Trophoblast cell (in vitro differentiated cells and primary cell): ENCODE results near the gene CD200R1L.
A peak's percentile ranks its signal among the peaks of the same experiment; 100 is the strongest.

Experiments used
- DNase-seq, 2 donors: peaks; one replicate each; pipeline ENCODE4 v3.0.0-alpha.2; 2016
- H2AFZ ChIP-seq: 2 replicates; pipeline ENCODE4 v1.6.1; 2013; ENCODE audit warnings: low read length, moderate library complexity, mild to moderate bottlenecking; ENCODE audit not compliant: insufficient read depth, poor library complexity
- H2AK5ac ChIP-seq: 2 replicates; pipeline ENCODE4 v1.6.1; 2013; ENCODE audit warnings: mild to moderate bottlenecking, low read length
- H2BK120ac ChIP-seq: 2 replicates; pipeline ENCODE4 v1.6.1; 2013; ENCODE audit warnings: low read length, mild to moderate bottlenecking, moderate library complexity; ENCODE audit not compliant: insufficient read depth, poor library complexity
- H2BK12ac ChIP-seq: 2 replicates; pipeline ENCODE4 v1.6.1; 2013; ENCODE audit warnings: mild to moderate bottlenecking, low read length, moderate library complexity
- H2BK5ac ChIP-seq: 2 replicates; pipeline ENCODE4 v1.6.1; 2013; ENCODE audit warnings: low read length, low read depth, moderate library complexity, mild to moderate bottlenecking; ENCODE audit not compliant: poor library complexity
- H3K14ac ChIP-seq: 2 replicates; pipeline ENCODE4 v1.6.1; 2013; ENCODE audit warnings: mild to moderate bottlenecking, low read length
- H3K18ac ChIP-seq: 2 replicates; pipeline ENCODE4 v1.6.1; 2013; ENCODE audit warnings: mild to moderate bottlenecking, low read length
- H3K23ac ChIP-seq: 2 replicates; pipeline ENCODE4 v1.6.1; 2013; ENCODE audit warnings: low read length
- H3K27ac ChIP-seq: 2 replicates; pipeline ENCODE4 v1.5.1; 2013; ENCODE audit warnings: low read depth, mild to moderate bottlenecking, inconsistent platforms, low read length, moderate library complexity
- H3K27me3 ChIP-seq: 2 replicates; pipeline ENCODE4 v1.6.1; 2013; ENCODE audit warnings: inconsistent platforms, mild to moderate bottlenecking, low read length, moderate library complexity; ENCODE audit not compliant: insufficient read depth
- H3K36me3 ChIP-seq, 2 experiments: 1 replicate in 1 of 2; 2 replicates in 1 of 2; pipeline ENCODE4 v1.6.1; 2013; ENCODE audit warnings: low read length in 2 of 2, mild to moderate bottlenecking in 2 of 2, moderate library complexity in 1 of 2; ENCODE audit not compliant: insufficient read depth in 2 of 2, control insufficient read depth in 1 of 2
- H3K4ac ChIP-seq: 2 replicates; pipeline ENCODE4 v1.6.1; 2013; ENCODE audit warnings: low read depth, mild to moderate bottlenecking, low read length, moderate library complexity
- H3K4me1 ChIP-seq, 2 experiments: 1 replicate in 1 of 2; 2 replicates in 1 of 2; pipeline ENCODE4 v1.6.1; 2013; ENCODE audit warnings: low read length in 2 of 2, mild to moderate bottlenecking in 2 of 2, moderate library complexity in 1 of 2; ENCODE audit not compliant: insufficient read depth in 2 of 2, control insufficient read depth in 1 of 2
- H3K4me2 ChIP-seq: 2 replicates; pipeline ENCODE4 v1.6.1; 2013; ENCODE audit warnings: inconsistent platforms, mild to moderate bottlenecking, low read length, moderate library complexity
- H3K4me3 ChIP-seq: 2 replicates; pipeline ENCODE4 v1.5.1; 2013; ENCODE audit warnings: mild to moderate bottlenecking, low read depth, low read length, inconsistent platforms
- H3K79me1 ChIP-seq: one replicate; pipeline ENCODE4 v1.6.1; 2013; ENCODE audit warnings: low read length
- H3K79me2 ChIP-seq: 2 replicates; pipeline ENCODE4 v1.6.1; 2013; ENCODE audit warnings: low read length, mild to moderate bottlenecking; ENCODE audit not compliant: control insufficient read depth, insufficient read depth, poor library complexity
- H3K9ac ChIP-seq: 2 replicates; pipeline ENCODE4 v1.6.1; 2013; ENCODE audit warnings: mild to moderate bottlenecking, low read length
- H3K9me3 ChIP-seq: 2 replicates; pipeline ENCODE4 v1.6.1; 2013; ENCODE audit warnings: low read depth, mild to moderate bottlenecking, control low read depth, inconsistent platforms, low read length; ENCODE audit not compliant: insufficient read depth
- H4K12ac ChIP-seq: 2 replicates; pipeline ENCODE4 v1.6.1; 2013; ENCODE audit warnings: low read depth, mild to moderate bottlenecking, low read length, moderate library complexity
- H4K8ac ChIP-seq: 2 replicates; pipeline ENCODE4 v1.6.1; 2013; ENCODE audit warnings: low read depth, mild to moderate bottlenecking, low read length, moderate library complexity
- H4K91ac ChIP-seq: one replicate; pipeline ENCODE4 v1.6.1; 2013; ENCODE audit warnings: low read depth, mild to moderate bottlenecking, low read length, moderate library complexity
- WGBS: extraction: QIAGEN DNeasy Blood & Tissue Kit; methylation state at CpG from one replicate; pipeline ENCODE4 v1.1.7; 2013; ENCODE audit warnings: missing lambda C conversion rate; ENCODE audit not compliant: insufficient read length, insufficient coverage; ENCODE audit errors: extremely low coverage; 5-methylcytosine and 5-hydroxymethylcytosine counted together

Gene CD200R1L

GRCh38 chr3:112781599-112781998 lies 65.1 kb downstream of the CD200R1L start:
- no peak overlapping the region for H2AK5ac ChIP-seq

GRCh38 chr3:112779558-112780480 lies 66.8 kb downstream of the CD200R1L start:
- Histone ChIP-seq H3K9ac (no peak overlapping the region), H3K14ac (no peak overlapping the region), H3K4me3 (no peak overlapping the region), H3K27me3 (no peaks in the 10 kb centered on the region), H3K4ac (no peak overlapping the region), H2BK12ac (no peak overlapping the region), H3K79me1 (no peaks in the 10 kb centered on the region), H4K8ac (no peak overlapping the region), H3K79me2 (no peaks in the 10 kb centered on the region), H2BK120ac (no peak overlapping the region), H2AFZ (no peak overlapping the region), H3K4me2 (no peak overlapping the region), H3K27ac (no peak overlapping the region), H4K12ac (no peak overlapping the region), H3K4me1 (peaks cover 3 to 5% of the 10 kb centered on the region in 2 experiments), H3K36me3 (no peaks in the 10 kb centered on the region), H2AK5ac (no peak overlapping the region), H2BK5ac (no peak overlapping the region), H4K91ac (no peak overlapping the region), H3K9me3 (no peaks in the 10 kb centered on the region), H3K23ac (no peak overlapping the region), H3K18ac (no peak overlapping the region)
- DNase-seq, result no peak
- WGBS, result no CpG with 5 or more reads among the region's 3 CpGs

More at GRCh38 chr3:112781599-112781998, 65.1 kb downstream of the CD200R1L start:
- Histone ChIP-seq H4K91ac (no peak overlapping the region), H4K8ac (no peak overlapping the region), H3K79me2 (no peaks in the 10 kb centered on the region), H3K9ac (no peak overlapping the region), H2BK120ac (no peak overlapping the region), H2AFZ (no peak overlapping the region), H3K4me1 (peaks cover 0 to 3% of the 10 kb centered on the region in 2 experiments), H3K9me3 (no peaks in the 10 kb centered on the region), H3K14ac (no peak overlapping the region), H3K27me3 (no peaks in the 10 kb centered on the region), H3K79me1 (no peaks in the 10 kb centered on the region), H3K4me3 (no peak overlapping the region), H3K18ac (no peak overlapping the region), H3K4ac (no peak overlapping the region), H4K12ac (no peak overlapping the region), H3K27ac (no peak overlapping the region), H3K23ac (no peak overlapping the region), H2BK12ac (no peak overlapping the region), H3K4me2 (no peak overlapping the region), H3K36me3 (no peaks in the 10 kb centered on the region), H2BK5ac (no peak overlapping the region)
- WGBS, result no CpG with 5 or more reads among the region's 1 CpG
- DNase-seq, result no peak

GRCh38 chr3:112779011-112779410 lies 67.7 kb downstream of the CD200R1L start:
- no peaks in the 10 kb centered on the region for H3K79me1 ChIP-seq
- H3K18ac ChIP-seq, result no peak overlapping the region
- H3K4me2 ChIP-seq, result no peak overlapping the region
- H3K36me3 ChIP-seq, result no peaks in the 10 kb centered on the region
- no peaks in the 10 kb centered on the region for H3K9me3 ChIP-seq
- no peak overlapping the region for H3K14ac ChIP-seq
- H4K91ac ChIP-seq, result no peak overlapping the region
- no peaks in the 10 kb centered on the region for H3K79me2 ChIP-seq
- H3K27me3 ChIP-seq, result no peaks in the 10 kb centered on the region
- H3K23ac ChIP-seq, result no peak overlapping the region
- no peak overlapping the region for H3K9ac ChIP-seq
- H4K12ac ChIP-seq, result no peak overlapping the region
- no peak overlapping the region for H3K27ac ChIP-seq
- H4K8ac ChIP-seq, result no peak overlapping the region
- no peak overlapping the region for H3K4ac ChIP-seq
- H3K4me3 ChIP-seq, result no peak overlapping the region
- H2BK120ac ChIP-seq, result no peak overlapping the region
- H3K4me1 ChIP-seq, result peaks cover 3 to 5% of the 10 kb centered on the region in 2 experiments
- H2BK12ac ChIP-seq, result no peak overlapping the region
- H2AK5ac ChIP-seq, result no peak overlapping the region
- H2AFZ ChIP-seq, result no peak overlapping the region
- no peak for DNase-seq
- H2BK5ac ChIP-seq, result no peak overlapping the region

- H3K14ac ChIP-seq, result no peak overlapping the region
- no peak overlapping the region for H3K4me3 ChIP-seq
- H3K9me3 ChIP-seq, result no peaks in the 10 kb centered on the region
- no peak overlapping the region for H3K27ac ChIP-seq
- H3K4ac ChIP-seq, result no peak overlapping the region
- no peaks in the 10 kb centered on the region for H3K79me2 ChIP-seq
- no peak overlapping the region for H4K12ac ChIP-seq
- no CpG with 5 or more reads among the region's 5 CpGs for WGBS
- no peak overlapping the region for H3K4me2 ChIP-seq
- H3K79me1 ChIP-seq, result no peaks in the 10 kb centered on the region
- peak; percentile 53 to 79 for DNase-seq
- no peak overlapping the region for H4K8ac ChIP-seq
- H3K27me3 ChIP-seq, result no peaks in the 10 kb centered on the region
- H3K18ac ChIP-seq, result no peak overlapping the region
- H2BK12ac ChIP-seq, result no peak overlapping the region
- no peak overlapping the region for H3K23ac ChIP-seq
- H2AFZ ChIP-seq, result no peak overlapping the region
- peaks cover 3 to 5% of the 10 kb centered on the region in 2 experiments for H3K4me1 ChIP-seq
- H2BK5ac ChIP-seq, result no peak overlapping the region
- H3K9ac ChIP-seq, result no peak overlapping the region
- H2AK5ac ChIP-seq, result no peak overlapping the region
- H4K91ac ChIP-seq, result no peak overlapping the region
- no peak overlapping the region for H2BK120ac ChIP-seq
- no peaks in the 10 kb centered on the region for H3K36me3 ChIP-seq
These were observed 68.2 kb downstream of the CD200R1L start for GRCh38 chr3:112778353-112778948.
